ENCODE results near the gene DTHD1.

The DTHD1 gene

DNA sequence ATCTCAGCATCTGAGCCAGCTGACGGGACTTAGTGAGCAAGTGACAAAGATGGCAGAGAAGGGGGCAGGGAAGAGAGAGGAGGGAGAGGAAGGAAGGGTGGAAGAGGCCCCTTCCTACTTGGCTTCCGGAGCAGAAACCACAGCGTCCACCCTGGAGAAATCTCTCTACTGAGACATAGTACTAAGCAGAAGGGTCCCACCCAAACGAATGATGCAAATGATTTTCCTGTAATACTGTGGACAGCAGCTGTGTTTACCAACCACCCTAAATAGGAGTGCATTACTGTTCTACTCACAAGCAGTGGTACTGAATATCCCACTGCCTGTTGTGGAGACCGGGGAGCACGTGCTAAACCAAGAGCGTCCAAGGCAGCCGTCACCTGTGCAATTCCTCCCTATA, 29.4 kb downstream of the DTHD1 start:
- in situ Hi-C loops (cut with MboI; ENCODE audit: low sequenced_read_pairs, unreplicated experiment) = no loop called here
- TF ChIP-seq, protein P1, sequence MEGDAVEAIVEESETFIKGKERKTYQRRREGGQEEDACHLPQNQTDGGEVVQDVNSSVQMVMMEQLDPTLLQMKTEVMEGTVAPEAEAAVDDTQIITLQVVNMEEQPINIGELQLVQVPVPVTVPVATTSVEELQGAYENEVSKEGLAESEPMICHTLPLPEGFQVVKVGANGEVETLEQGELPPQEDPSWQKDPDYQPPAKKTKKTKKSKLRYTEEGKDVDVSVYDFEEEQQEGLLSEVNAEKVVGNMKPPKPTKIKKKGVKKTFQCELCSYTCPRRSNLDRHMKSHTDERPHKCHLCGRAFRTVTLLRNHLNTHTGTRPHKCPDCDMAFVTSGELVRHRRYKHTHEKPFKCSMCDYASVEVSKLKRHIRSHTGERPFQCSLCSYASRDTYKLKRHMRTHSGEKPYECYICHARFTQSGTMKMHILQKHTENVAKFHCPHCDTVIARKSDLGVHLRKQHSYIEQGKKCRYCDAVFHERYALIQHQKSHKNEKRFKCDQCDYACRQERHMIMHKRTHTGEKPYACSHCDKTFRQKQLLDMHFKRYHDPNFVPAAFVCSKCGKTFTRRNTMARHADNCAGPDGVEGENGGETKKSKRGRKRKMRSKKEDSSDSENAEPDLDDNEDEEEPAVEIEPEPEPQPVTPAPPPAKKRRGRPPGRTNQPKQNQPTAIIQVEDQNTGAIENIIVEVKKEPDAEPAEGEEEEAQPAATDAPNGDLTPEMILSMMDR (IDR thresholded peaks at IDR 0.05; ENCODE audit: borderline replicate concordance, control extremely low read depth, extremely low read depth, insufficient read depth, missing control alignments) = no peak
- DNase-seq (ENCODE audit: low spot score) = no peak

DNA sequence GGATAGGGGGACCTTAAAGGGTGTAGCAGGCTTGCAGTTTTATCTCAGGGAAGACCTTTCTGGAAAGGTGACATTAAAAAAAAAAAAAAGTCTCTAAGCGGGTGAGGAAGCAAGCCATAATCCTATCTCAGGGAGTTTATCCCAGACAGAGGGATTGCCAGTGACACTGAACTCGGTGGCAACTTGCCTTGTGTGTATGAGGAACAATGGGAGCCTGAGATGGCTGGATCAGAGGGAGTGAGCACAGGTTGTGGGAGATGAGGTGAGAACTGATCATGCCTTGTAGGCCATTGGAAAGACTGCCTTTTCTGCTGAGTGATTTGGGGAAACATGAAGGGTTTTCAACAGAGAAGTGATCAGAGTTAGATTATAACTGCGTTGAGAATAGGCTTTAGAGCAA, 31.1 kb downstream of the DTHD1 start:
- in situ Hi-C loops (cut with MboI; ENCODE audit: low sequenced_read_pairs, unreplicated experiment) = no loop called here
- DNase-seq (ENCODE audit: low spot score) = no peak
- TF ChIP-seq, protein P1 (IDR thresholded peaks at IDR 0.05; ENCODE audit: borderline replicate concordance, control extremely low read depth, extremely low read depth, insufficient read depth, missing control alignments) = no peak

DNA sequence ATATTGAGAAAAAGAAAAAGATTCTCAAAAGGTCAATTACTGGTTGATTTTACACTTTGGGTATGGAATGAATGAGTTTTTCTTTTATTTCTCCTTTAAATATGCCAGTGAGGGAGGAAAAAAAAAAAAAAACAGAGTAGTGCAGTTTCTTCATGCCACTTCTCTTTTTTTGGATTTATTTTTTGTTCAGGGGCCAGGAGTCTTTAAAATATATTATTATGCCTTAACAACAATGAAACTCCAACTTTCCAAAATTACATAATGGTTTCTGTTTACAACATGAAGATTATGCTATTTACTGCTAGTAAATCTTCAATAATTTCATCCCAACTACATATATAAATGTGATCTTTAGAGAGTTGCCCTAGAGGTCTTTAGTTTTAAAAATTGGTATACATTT, 31.9 kb downstream of the DTHD1 start:
- no peak for DNase-seq (ENCODE audit: low spot score)
- in situ Hi-C loops (cut with MboI; ENCODE audit: low sequenced_read_pairs, unreplicated experiment) = no loop called here
- TF ChIP-seq, protein P1 (IDR thresholded peaks at IDR 0.05; ENCODE audit: borderline replicate concordance, control extremely low read depth, extremely low read depth, insufficient read depth, missing control alignments) = no peak

DNA sequence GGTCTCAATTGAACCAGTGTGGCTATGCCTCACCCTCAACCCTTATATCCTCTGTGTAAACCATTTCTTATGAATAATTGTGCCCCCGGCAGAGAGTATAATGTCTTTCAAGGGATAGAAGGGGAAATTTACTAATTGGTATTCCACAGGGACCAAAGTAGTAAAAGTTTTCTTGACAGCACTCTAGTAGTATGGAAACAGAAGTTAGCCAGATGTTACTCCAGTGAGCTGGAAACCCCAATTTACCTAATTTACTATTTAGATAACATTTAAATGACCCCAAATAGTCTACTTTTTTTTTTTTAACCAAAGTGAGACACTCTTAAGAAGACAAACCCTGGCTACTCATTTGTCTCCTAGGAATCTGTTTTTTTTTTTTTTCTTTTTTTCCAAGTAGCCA, 32.3 kb downstream of the DTHD1 start:
- TF ChIP-seq, protein P1 (IDR thresholded peaks at IDR 0.05; ENCODE audit: borderline replicate concordance, control extremely low read depth, extremely low read depth, insufficient read depth, missing control alignments) = no peak
- in situ Hi-C loops (cut with MboI; ENCODE audit: low sequenced_read_pairs, unreplicated experiment) = no loop called here
- no peak for DNase-seq (ENCODE audit: low spot score)

DNA sequence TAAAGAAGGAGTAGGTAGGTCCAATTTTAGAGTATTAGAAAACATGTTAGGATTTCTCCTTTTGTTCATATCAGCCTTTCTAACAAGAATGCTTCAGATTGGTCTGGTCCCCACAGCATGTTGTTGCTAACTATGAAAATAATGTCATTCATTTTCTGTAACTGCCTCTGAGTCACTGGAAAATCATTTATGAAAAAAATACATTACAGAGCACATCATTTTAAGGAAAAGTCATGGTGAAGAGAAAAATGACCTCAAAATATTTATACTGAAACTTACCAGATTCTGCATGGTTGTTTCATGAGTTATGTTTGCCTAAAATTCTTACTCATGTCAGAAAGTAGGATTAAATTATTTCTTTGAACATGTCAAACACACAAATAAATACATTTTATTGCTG, 35.2 kb downstream of the DTHD1 start:
- no peak for DNase-seq (ENCODE audit: low spot score)
- in situ Hi-C loops (cut with MboI; ENCODE audit: low sequenced_read_pairs, unreplicated experiment) = no loop called here
- TF ChIP-seq, protein P1 (IDR thresholded peaks at IDR 0.05; ENCODE audit: borderline replicate concordance, control extremely low read depth, extremely low read depth, insufficient read depth, missing control alignments) = no peak

DNA sequence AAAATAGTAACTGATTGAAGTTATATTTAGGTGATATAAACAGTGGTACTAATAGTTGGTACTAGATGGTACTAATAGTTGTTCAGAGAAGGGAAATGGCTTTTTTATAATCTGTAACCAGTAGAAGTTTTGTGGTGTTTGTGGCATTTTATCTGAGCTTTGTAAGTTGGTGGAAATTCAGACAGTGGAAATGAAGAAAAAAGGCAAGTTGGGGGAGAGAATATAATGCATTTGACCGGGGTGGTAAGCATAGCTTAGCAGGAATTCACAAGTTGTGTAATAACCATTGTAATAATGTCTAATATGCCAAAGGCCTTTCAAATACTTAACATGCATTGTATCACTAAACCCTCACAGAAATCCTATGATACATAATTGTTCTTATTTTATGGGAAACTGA, 36.3 kb downstream of the DTHD1 start:
- no peak for DNase-seq (ENCODE audit: low spot score)
- in situ Hi-C loops (cut with MboI; ENCODE audit: low sequenced_read_pairs, unreplicated experiment) = no loop called here
- TF ChIP-seq, protein P1 (IDR thresholded peaks at IDR 0.05; ENCODE audit: borderline replicate concordance, control extremely low read depth, extremely low read depth, insufficient read depth, missing control alignments) = no peak

All from GM13976 (cell line).